GM18498 (cell line): ENCODE data around the gene PLEKHA6.

Source experiments
- ATAC-seq: cut with Tn5 transposase; IDR thresholded peaks from one replicate; pipeline ENCODE4 v1.9.1; 2021; ENCODE audit warnings: mild to moderate bottlenecking, moderate library complexity; ENCODE audit not compliant: unreplicated experiment

The PLEKHA6 gene

DNA sequence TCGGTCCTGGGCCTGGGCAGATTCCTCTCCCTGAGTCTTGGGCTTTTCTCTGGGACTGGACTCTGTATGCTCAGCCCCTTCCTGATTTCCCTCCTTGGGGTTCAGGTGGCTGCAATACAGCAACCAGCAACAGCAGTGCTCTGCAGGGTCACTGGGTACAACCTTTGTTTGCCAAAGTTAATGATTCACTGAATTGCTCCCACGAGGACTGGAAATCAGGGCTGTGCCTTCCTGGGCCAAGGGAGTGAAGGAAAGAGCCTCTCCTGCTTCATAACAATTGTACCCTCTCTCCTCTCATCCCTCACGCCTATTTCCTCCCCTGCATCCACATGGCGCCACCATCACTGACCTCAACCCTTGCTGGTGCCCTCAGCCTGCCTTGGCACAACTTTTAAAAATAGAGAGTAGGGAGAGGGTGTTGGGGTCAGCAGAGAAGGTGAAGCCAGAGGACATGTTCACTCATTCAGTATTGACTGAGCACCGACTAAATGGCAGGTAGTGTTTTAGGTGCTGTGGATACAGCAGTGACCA is 93.2 kb downstream of the PLEKHA6 start:
- no peak for ATAC-seq

DNA sequence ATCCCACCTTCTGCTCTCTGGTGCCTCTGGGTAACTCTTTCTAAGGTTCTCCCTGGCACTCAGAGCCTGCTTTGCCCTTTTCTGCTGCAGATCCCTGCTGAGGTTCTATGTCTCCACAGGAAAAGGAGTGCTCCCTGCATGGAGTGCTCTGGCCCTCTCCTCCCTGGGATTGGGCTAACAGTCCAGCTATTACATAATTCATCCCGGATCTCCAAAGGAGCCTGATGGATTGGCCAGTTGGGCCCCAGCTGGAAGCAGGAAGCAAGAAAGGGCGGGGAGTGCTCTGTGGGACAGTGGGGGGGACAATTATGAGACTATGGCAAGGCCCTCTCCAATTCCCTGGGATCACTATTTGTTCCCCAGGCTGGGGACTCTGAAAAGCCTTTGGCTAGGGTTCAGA is 94.1 kb downstream of the PLEKHA6 start:
- no peak for ATAC-seq

DNA sequence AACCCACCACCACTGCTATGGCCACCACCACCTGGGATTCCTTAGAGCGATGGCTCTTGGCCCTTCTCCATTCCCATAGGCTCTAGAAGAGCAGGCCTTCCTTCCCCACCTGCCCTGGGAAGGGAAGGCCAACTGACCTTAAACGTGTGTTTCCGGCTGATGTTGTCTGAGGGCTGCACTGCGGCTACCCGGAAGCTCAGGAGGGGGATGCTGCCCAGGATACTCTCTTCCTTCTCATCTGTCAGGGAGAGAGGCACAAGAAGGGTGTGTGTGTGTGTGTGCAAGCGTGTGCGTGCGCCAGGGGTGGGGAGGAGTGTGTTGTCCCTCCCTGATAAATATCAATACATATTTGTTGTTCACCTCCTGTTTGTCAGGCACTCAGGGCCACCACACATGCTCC is 94.9 kb downstream of the PLEKHA6 start:
- ATAC-seq, result no peak

GRCh38 chr1:204263254-204263910 is 96.3 kb downstream of the PLEKHA6 start:
- no peak for ATAC-seq

DNA sequence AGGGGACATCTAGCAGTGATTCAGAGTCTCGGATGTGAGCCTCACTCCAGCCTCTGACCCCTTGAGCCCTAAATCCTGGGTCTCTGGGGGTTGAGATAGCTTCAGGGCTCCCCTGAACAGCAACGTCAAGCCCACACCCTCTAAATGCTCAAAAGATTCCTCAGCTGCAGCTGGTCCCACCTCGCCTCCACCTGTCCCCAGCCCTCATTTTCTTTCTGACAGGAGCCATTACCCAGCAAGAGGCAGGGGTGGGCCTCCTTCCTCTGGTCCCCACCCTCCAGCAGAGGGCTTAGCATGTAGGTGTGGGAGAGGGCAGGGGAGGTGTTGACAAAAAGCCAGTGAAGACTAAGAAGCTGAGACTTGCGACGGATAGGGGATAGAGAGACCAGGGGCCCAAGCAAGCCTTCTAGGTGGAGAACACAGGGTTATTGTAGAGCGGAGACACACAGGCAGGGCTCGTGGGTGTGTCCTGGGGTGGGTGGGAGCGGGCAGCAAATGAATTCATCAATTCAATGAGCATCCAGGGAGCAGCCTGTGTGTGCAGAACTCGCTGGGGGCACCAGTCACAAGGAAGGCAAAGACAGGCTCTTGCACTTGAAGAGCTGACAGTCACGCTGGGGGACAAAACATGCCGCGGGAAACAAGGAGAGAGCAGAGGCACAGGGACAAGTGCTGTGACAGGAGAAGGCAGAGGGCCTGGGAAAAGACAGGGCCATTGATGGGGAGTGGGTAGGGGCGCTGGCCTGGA is 97.0 kb downstream of the PLEKHA6 start:
- ATAC-seq, result no peak

DNA sequence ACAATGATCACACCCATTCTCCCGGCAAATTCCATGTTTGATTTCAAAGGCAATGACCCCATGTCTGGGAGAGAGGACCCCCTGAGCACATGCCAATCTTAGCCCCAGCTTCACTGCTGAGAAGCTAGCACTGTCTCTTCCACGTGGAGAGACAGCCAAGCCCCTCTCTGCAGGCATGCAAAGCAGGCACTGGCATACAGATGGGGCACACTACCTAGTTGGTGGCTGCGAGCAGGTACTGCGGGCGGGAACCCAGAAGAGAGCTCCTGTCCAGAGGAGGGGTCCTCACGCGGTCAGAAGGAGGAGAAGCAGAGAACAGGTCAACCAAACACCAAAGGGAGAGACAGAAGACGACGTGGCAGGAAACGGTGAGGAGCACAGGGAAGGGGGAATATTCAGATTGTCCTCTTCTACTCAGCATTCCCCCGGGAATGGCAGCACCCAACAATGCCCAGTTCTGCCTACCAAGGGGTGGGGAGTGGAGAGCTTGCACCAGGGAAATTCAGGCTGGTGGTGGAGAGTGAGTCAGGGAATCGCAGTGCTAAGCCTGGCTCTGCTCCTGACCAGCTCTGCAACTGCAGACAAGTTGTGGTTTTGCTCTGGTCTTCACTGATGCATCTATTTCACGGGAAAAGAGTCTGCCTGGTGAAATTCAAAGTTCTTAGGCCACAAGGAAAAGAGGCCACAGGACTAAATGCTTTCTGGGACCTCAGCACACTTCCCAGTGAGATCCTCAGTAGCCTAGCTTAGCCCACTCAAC is 97.8 kb downstream of the PLEKHA6 start:
- ATAC-seq, result no peak

GRCh38 chr1:204261266-204261665 is 98.5 kb downstream of the PLEKHA6 start:
- no peak for ATAC-seq

DNA sequence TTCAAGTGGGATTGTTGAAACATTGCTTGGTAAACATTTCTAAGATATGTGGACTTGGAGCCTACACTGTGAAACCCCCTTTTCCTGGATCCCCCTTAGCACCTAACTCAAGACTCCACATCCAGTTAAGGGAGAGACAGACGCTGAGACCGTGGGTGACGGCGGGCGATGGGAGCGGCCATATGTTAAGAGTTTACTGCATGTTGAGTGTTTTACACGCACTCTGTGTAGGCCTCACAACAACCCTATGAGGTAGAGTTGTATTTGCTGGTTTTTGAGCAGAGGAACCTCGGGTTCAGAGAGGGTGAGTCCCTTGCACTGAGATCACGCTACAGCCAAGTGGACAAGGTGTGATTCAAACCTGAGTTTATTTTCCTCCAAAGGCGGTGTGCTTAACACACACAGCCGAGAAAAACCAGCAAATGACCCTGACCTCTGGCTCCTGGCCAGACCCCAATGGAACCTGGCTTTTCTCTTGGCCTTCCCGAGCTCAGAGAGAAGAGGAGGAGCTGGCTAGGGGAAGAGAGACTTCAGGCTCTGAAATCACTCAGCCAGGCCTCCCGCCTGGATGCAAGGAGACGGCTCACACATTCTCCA is 99.0 kb downstream of the PLEKHA6 start:
- no peak for ATAC-seq

GRCh38 chr1:204259782-204260181 is 99.9 kb downstream of the PLEKHA6 start:
- ATAC-seq, result no peak

DNA sequence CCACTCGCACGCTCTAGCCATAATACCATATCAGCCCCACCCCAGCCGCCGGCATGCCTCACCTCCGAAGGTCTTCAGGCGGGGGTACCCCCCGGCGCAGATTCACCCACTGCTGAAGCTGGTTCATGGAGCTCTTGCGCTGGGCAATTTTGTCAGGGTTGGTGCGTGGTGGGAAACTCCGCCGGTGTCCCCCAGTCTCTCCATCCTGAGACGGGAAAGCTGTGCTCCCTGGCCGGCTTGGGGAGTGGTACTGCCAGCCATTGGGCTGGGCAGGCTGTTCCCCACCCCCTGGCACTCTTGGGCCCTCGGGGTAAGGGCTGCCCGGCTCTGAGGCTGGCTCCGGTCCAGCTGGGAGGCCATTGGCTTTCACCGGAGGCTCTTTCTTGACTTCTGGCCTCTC is 100.5 kb downstream of the PLEKHA6 start:
- ATAC-seq, result no peak

GRCh38 chr1:204258213-204259115 is 101.3 kb downstream of the PLEKHA6 start:
- no peak for ATAC-seq

- ATAC-seq, result no peak
Observed at GRCh38 chr1:204257446-204257845, 102.3 kb downstream of the PLEKHA6 start.

DNA sequence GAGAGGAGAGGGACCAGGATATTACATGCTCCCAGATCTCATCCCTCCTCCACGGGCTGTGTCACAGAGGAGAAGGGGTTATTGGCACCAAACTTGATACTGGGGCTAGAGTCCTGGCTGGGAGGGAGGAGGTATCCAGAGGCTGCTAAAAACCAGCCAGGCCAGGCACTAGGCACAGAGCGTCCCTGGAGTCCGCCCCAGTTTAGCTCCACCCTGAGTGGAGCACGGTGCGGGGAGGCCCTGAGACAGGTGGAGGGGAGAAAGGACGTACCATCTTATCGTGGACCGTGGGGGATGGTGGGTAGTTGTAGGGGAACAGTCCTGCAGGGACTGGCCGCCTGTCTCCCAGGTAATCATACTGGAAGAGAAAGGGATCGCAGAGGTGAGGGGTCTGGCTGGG is 103.2 kb downstream of the PLEKHA6 start:
- no peak for ATAC-seq

GRCh38 chr1:204255966-204256365 is 103.8 kb downstream of the PLEKHA6 start:
- ATAC-seq, result no peak

DNA sequence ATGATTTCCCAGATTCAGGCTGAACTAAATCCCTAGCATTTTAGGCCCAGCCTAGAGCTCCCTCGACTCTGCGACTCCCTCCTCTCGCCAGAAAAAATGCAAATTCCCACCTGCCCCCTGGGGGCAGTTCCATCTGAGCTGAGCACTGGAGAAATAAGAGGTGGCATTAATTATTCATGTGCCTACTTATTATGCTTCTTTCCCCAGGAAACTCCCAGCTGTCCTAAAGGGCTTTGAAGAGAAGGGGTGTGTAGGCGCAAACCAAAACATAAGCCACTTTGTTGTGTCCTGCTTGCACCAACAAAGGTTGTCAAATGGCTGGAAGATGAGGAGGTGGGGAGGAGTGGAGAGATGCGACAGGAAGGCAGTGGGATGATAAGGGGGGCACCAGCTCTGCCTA is 104.5 kb downstream of the PLEKHA6 start:
- ATAC-seq, result no peak

GRCh38 chr1:204254031-204254661 is 105.6 kb downstream of the PLEKHA6 start:
- no peak for ATAC-seq

- no peak for ATAC-seq
Observed at GRCh38 chr1:204251926-204252689, 107.6 kb downstream of the PLEKHA6 start.

DNA sequence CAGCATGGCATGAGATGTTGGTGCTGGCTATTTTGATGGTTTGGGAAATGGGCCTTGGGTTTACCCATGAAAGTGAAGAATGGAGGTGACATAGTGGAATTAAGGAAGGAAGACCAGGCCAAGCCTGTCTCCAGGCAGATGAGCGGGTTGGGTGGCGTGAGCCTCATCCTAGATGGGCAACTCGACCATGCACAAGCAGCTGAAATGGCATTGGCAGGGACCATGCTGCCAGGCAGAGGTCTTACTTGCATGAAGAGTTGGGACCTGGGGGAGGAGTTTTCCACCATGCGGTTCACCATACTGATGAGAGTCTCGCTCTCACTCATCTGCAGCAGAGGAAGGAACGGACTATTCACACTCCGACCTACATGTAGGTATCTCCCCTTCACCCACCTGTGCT is 108.4 kb downstream of the PLEKHA6 start:
- no peak for ATAC-seq

DNA sequence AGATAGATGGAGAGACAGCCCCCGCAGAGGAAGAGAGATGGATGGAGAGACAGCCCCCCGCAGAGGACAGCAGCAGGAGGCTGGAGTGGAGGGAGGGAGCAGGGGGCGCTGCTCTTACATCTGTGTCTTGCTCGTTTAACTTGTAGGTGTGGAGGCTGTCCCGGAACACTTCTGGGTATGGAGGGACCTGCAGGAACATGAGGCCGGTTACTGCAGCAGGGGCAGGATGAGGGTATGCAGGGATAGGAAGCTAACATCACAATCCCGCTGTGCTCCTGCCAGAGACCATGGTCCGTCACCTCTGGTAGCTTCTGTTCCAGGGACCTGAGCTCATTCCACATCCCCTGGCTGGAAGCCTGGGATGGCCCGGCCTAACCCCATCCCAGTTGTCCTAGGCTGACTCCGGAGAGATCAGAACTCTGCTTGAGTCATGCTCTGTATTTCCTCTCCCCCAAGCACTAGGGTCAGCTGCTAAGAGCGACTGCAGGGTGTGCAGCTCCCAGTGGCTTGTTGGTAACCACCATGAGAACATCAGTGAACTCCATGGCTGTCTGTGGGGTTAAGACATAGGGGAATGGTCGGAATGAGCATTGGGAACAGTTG is 109.2 kb downstream of the PLEKHA6 start:
- no peak for ATAC-seq
